Omental fat pad (tissue), 4 donors: ENCODE data around the gene PSD2. TPM values are rescaled to one million over a fixed set of nuclear protein-coding genes. Genes with fewer than 3 reads are reported as not detected.

ENCODE experiments used
- ATAC-seq: fragments of 150-250 bp; one replicate; pipeline ENCODE4 v1.9.1; 2016; ENCODE audit warnings: mild to moderate bottlenecking, moderate library complexity; ENCODE audit not compliant: low FRiP score
- DNase-seq: peaks from one replicate; pipeline ENCODE4 v3.0.0-alpha.2; 2019; ENCODE audit warnings: low spot score
- CTCF ChIP-seq, 3 donors: fragments of 450-650 bp; IDR thresholded peaks; one replicate each; pipeline ENCODE4 v1.5.1; 2016 to 2017; ENCODE audit warnings: antibody characterized with exemption in 3 of 3, mild to moderate bottlenecking in 3 of 3, moderate library complexity in 2 of 3
- small RNA-seq: library from RNA; depleted of rRNA; stranded (forward); fragments of <200 nt; gene quantifications from one replicate; pipeline ENCODE3, GENCODE V24; 2016
- total RNA-seq, 4 donors: library from RNA; depleted of rRNA; stranded (reverse); fragments of >200 nt; gene quantifications; one replicate each; pipeline ENCODE4 v1.1.0, GENCODE V29; 2016

Gene PSD2
- total RNA-seq, 4 donors from 2014 or later, result 0.12 to 0.46 (median 0.16) TPM; not detected in 1

- no peak for DNase-seq
- no peak for ATAC-seq
- TF ChIP-seq CTCF (IDR thresholded peaks at IDR 0.05), result no peak
Measured at GRCh38 chr5:139893873-139894272, 98.3 kb downstream of the PSD2 start.

Small RNAs within 50 kb of the gene (small RNA-seq; reads per million reads assigned to genes)
- gene AC008667.4, result not detected

Other genes with a start within 250 kb of the PSD2 start
- 10 to 100 TPM; 50.4 to 76.9 (median 70.4) TPM for gene UBE2D2, start 234.5 kb upstream of the PSD2 start, total RNA-seq
- 10 to 100 TPM; 14.9 to 27.3 (median 25.0) TPM for gene CXXC5, start 147.5 kb upstream of the PSD2 start, total RNA-seq
- gene NRG2, start 247.5 kb downstream of the PSD2 start, total RNA-seq, result 10 to 100 TPM in 1 of 4 donors, 1 to 10 TPM in 3; 2.3 to 16.9 (median 5.9) TPM